GM23248 (cell line): ENCODE measurements around the gene FCHSD1. TPM values are rescaled to one million over a fixed set of nuclear protein-coding genes. Genes with fewer than 3 reads are reported as not detected.
A peak's percentile ranks its signal among the peaks of the same experiment; 100 is the strongest.

ENCODE experiments used
- DNase-seq: peaks from one replicate; pipeline ENCODE4 v3.0.0-alpha.2; 2015
- H2AFZ ChIP-seq: fragments of 200-600 bp; sonication (generic); 2 replicates; pipeline ENCODE4 v1.6.1; 2016; ENCODE audit warnings: antibody characterized with exemption
- H3F3A ChIP-seq: fragments of 200-600 bp; sonication (generic); 2 replicates; pipeline ENCODE4 v1.6.1; 2016; ENCODE audit warnings: mild to moderate bottlenecking, antibody characterized with exemption, mixed run types; ENCODE audit not compliant: insufficient read depth
- H3K27ac ChIP-seq: fragments of 200-600 bp; sonication (generic); 2 replicates; pipeline ENCODE4 v1.5.1; 2016; ENCODE audit warnings: mild to moderate bottlenecking
- H3K27me3 ChIP-seq: fragments of 200-600 bp; sonication (generic); replicated peaks from 2 replicates; pipeline ENCODE4 v1.6.1; 2016; ENCODE audit warnings: mild to moderate bottlenecking; ENCODE audit not compliant: insufficient read depth
- H3K36me3 ChIP-seq: fragments of 200-600 bp; sonication (generic); 2 replicates; pipeline ENCODE4 v1.6.1; 2016; ENCODE audit warnings: low read depth, mild to moderate bottlenecking
- H3K4me1 ChIP-seq: fragments of 200-600 bp; sonication (generic); 2 replicates; pipeline ENCODE4 v1.6.1; 2016; ENCODE audit warnings: mild to moderate bottlenecking; ENCODE audit not compliant: insufficient read depth
- H3K4me2 ChIP-seq: fragments of 200-600 bp; sonication (generic); one replicate; pipeline ENCODE4 v1.6.1; 2016; ENCODE audit warnings: mild to moderate bottlenecking; ENCODE audit not compliant: unreplicated experiment
- H3K4me3 ChIP-seq: fragments of 200-600 bp; sonication (generic); 2 replicates; pipeline ENCODE4 v1.5.1; 2016; ENCODE audit warnings: mild to moderate bottlenecking
- H3K79me2 ChIP-seq: fragments of 200-600 bp; sonication (generic); 2 replicates; pipeline ENCODE4 v1.6.1; 2016; ENCODE audit warnings: mild to moderate bottlenecking; ENCODE audit not compliant: insufficient read depth
- H3K9ac ChIP-seq: fragments of 200-600 bp; sonication (generic); 2 replicates; pipeline ENCODE4 v1.6.1; 2016; ENCODE audit warnings: mild to moderate bottlenecking
- H3K9me2 ChIP-seq: fragments of 200-600 bp; sonication (generic); 2 replicates; pipeline ENCODE4 v1.6.1; 2016; ENCODE audit warnings: mixed run types, mild to moderate bottlenecking, moderate library complexity; ENCODE audit not compliant: insufficient read depth
- H3K9me3 ChIP-seq: fragments of 200-600 bp; sonication (generic); one replicate; pipeline ENCODE4 v1.6.1; 2017; ENCODE audit warnings: low read depth
- H4K20me1 ChIP-seq: fragments of 200-600 bp; sonication (generic); 2 replicates; pipeline ENCODE4 v1.6.0; 2016; ENCODE audit not compliant: insufficient read depth
- EZH2 ChIP-seq: fragments of 200-600 bp; sonication (generic); IDR thresholded peaks from 2 replicates; pipeline ENCODE4 v1.6.1; 2018; ENCODE audit warnings: antibody characterized with exemption, mild to moderate bottlenecking; ENCODE audit not compliant: insufficient read depth, poor library complexity, severe bottlenecking
- EZH2phosphoT487 ChIP-seq: fragments of 200-600 bp; sonication (generic); IDR thresholded peaks from 2 replicates; pipeline ENCODE4 v1.6.1; 2018; ENCODE audit warnings: antibody characterized with exemption, moderate library complexity, mild to moderate bottlenecking, low read depth; ENCODE audit not compliant: insufficient read depth
- WGBS, 2 experiments: methylation state at CpG; one replicate each; pipeline ENCODE4 v1.1.6; 2015 to 2017; ENCODE audit warnings: low lambda C conversion rate in 2 of 2, low coverage in 1 of 2; ENCODE audit errors: missing lambda C conversion rate in 2 of 2; 5-methylcytosine and 5-hydroxymethylcytosine counted together
- in situ Hi-C: fragments of 300-500 bp; cut with MboI; formaldehyde crosslinking; loops from 2 replicates; pipeline ENCODE4 v1.15.0; 2020
- polyA plus RNA-seq: library from polyadenylated mRNA; unstranded; fragments of >200 nt; fragmentation: Nextera tagmentation; extraction: Ambion mirVana; gene quantifications from 2 replicates; pipeline ENCODE4 v1.2.1, GENCODE V29; 2016
- total RNA-seq: library from RNA; depleted of rRNA; stranded (reverse); fragments of >200 nt; shearing (Covaris generic); gene quantifications from 2 replicates; pipeline ENCODE4 v1.2.3, GENCODE V29; 2014

The FCHSD1 gene
- total and polyA plus RNA-seq, 2 experiments from 2014 or later = 23.8 to 32.0 TPM

GRCh38 chr5:141638771-141639170 lies 12.4 kb downstream of the FCHSD1 start:
- WGBS, 2 experiments = 86 to 94% methylated on average over 2 of the region's 2 CpGs
- no peak overlapping the region for H3K9ac ChIP-seq
- peaks cover 29% of the 10 kb centered on the region for H3K79me2 ChIP-seq
- H3K9me2 ChIP-seq = no peaks in the 10 kb centered on the region
- DNase-seq = no peak
- no peaks in the 10 kb centered on the region for H3K9me3 ChIP-seq
- no peak overlapping the region for H3K4me2 ChIP-seq
- no peak overlapping the region for H2AFZ ChIP-seq
- no peak overlapping the region for H3K4me3 ChIP-seq
- H3K4me1 ChIP-seq = peaks cover 15% of the 10 kb centered on the region
- in situ Hi-C loops = no loop called here
- H3K27ac ChIP-seq = no peak overlapping the region
- no peaks in the 10 kb centered on the region for H4K20me1 ChIP-seq
- peaks cover 14% of the 10 kb centered on the region; the same call in 1 of the 2 replicates for H3F3A ChIP-seq
- H3K27me3 ChIP-seq = no peaks in the 10 kb centered on the region
- TF ChIP-seq EZH2 = no peak
- no peak for TF ChIP-seq EZH2phosphoT487
- no peaks in the 10 kb centered on the region; the same call in 1 of the 2 replicates for H3K36me3 ChIP-seq

GRCh38 chr5:141637767-141638419 lies 13.3 kb downstream of the FCHSD1 start:
- Histone ChIP-seq H3K9ac (peak overlapping the region; percentile 88), H3K9me3 (no peaks in the 10 kb centered on the region), H3F3A (0 out of 2 replicates have a peak, but pooled peaks cover 9% of the 10 kb centered on the region), H3K4me2 (peak overlapping the region; percentile 80), H3K79me2 (peaks cover 37% of the 10 kb centered on the region), H3K4me3 (peak overlapping the region; percentile 82), H3K27ac (no peak overlapping the region), H2AFZ (peak overlapping the region; percentile 92), H3K36me3 (no peaks in the 10 kb centered on the region; the same call in 1 of the 2 replicates), H4K20me1 (no peaks in the 10 kb centered on the region), H3K9me2 (no peaks in the 10 kb centered on the region), H3K27me3 (no peaks in the 10 kb centered on the region), H3K4me1 (peaks cover 15% of the 10 kb centered on the region)
- no peak for TF ChIP-seq EZH2
- no peak for TF ChIP-seq EZH2phosphoT487
- peak; percentile 66 for DNase-seq
- 6 to 7% methylated on average over 39 to 40 of the region's 40 CpGs for WGBS, 2 experiments
- in situ Hi-C loops = no loop called here

GRCh38 chr5:141637123-141637766 lies 14.0 kb downstream of the FCHSD1 start:
- Histone ChIP-seq H2AFZ (peak overlapping the region; percentile 92), H3K4me1 (peaks cover 13% of the 10 kb centered on the region), H3K9me3 (no peaks in the 10 kb centered on the region), H3F3A (0 out of 2 replicates have a peak, but pooled peaks cover 3% of the 10 kb centered on the region), H3K27ac (no peak overlapping the region), H3K4me3 (peak overlapping the region; percentile 82), H3K9ac (peak overlapping the region; percentile 88), H3K4me2 (peak overlapping the region; percentile 80), H4K20me1 (no peaks in the 10 kb centered on the region), H3K79me2 (peaks cover 44% of the 10 kb centered on the region), H3K9me2 (no peaks in the 10 kb centered on the region), H3K27me3 (no peaks in the 10 kb centered on the region), H3K36me3 (no peaks in the 10 kb centered on the region; the same call in 1 of the 2 replicates)
- in situ Hi-C loops = no loop called here
- 1 to 2% methylated on average over 43 to 52 of the region's 63 CpGs for WGBS, 2 experiments
- DNase-seq = peak; percentile 40
- TF ChIP-seq EZH2 (no peak), EZH2phosphoT487 (no peak)

DNA sequence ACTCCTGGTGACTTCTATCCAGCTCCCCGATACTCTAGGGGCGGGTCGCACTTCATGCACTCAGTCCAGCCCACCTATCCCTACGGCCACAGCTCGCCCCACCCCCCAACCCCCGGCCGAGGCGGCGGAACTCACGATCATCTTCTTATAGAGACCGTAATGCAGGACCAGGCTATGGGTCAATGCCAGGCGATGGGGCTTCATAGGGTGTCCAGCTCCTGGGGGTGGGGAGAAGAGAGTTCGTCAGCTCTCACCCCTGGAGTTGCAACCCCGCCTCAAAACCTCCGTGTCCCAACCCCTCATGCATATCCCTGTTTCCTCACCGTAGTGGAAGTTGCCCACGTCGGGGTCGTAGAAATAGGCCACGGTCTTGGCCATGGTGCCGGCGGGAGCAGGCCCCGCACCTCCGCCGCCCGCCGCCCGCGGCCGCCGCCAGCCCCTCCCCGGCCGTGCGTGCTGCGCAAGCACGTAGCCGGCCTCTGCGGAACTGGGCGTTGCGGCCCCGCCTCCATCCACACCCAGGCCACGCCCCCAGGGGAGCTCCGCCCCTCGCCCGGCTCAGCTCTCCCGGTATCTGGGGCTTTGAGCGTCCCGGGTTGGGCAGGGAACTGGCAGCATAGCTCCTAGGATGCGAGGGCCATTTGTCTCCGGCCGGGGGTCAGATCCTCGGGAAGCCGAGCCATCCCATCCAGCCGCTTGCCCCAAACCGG lies 14.7 kb downstream of the FCHSD1 start, which contains the start of the genes HDAC3 and RELL2:
TSS of gene HDAC3 (minus strand) at position 437 of the 710 bp plus-strand sequence. CDS start at position 378, 59 bp downstream.
TSS of gene RELL2 (plus strand) at position 585 of the 710 bp plus-strand sequence. CDS start 1,229 bp downstream, outside the sequence.
- no peaks in the 10 kb centered on the region for H4K20me1 ChIP-seq
- H3K9ac ChIP-seq = peak within 1 kb of the TSS; percentile 88
- no peaks in the 10 kb centered on the region; the same call in 1 of the 2 replicates for H3K36me3 ChIP-seq
- peaks cover 9% of the 10 kb centered on the region for H3K4me1 ChIP-seq
- no peaks in the 10 kb centered on the region for H3F3A ChIP-seq
- TF ChIP-seq EZH2 = no peak
- no peak for TF ChIP-seq EZH2phosphoT487
- H3K79me2 ChIP-seq = peaks cover 51% of the 10 kb centered on the region
- in situ Hi-C loops = no loop called here
- peak; percentile 97 for DNase-seq
- peak within 1 kb of the TSS; percentile 80 for H3K4me2 ChIP-seq
- H3K27ac ChIP-seq = peak within 1 kb of the TSS; percentile 27
- peak within 1 kb of the TSS; percentile 92 for H2AFZ ChIP-seq
- H3K9me3 ChIP-seq = no peaks in the 10 kb centered on the region
- 0% methylated on average over 27 to 41 of the region's 55 CpGs for WGBS, 2 experiments
- H3K9me2 ChIP-seq = no peaks in the 10 kb centered on the region
- H3K4me3 ChIP-seq = peak within 1 kb of the TSS; percentile 82
- H3K27me3 ChIP-seq = no peaks in the 10 kb centered on the region
